Choroid plexus epithelial cell (primary cell): ENCODE data around the gene UBIAD1.
A peak's percentile ranks its signal among the peaks of the same experiment; 100 is the strongest.

Experiments used
- DNase-seq: peaks from one replicate; pipeline ENCODE4 v3.0.0-alpha.2; 2010; ENCODE audit warnings: low read depth
- H3K4me3 ChIP-seq: 2 replicates; pipeline ENCODE4 v1.5.1; 2011; ENCODE audit warnings: low read depth, mild to moderate bottlenecking, control low read depth, low read length, moderate library complexity
- CTCF ChIP-seq: conservative IDR thresholded peaks from 2 replicates; pipeline ENCODE4 v1.5.1; 2011; ENCODE audit warnings: low read depth, mild to moderate bottlenecking, control low read depth, inconsistent platforms, low read length, moderate library complexity

Gene UBIAD1

GRCh38 chr1:11331945-11332546 is 59.0 kb downstream of the UBIAD1 start:
- no peak for TF ChIP-seq CTCF
- DNase-seq = no peak
- H3K4me3 ChIP-seq = no peak overlapping the region

- DNase-seq = no peak
- H3K4me3 ChIP-seq = no peak overlapping the region
- TF ChIP-seq CTCF = no peak
These were observed 60.6 kb downstream of the UBIAD1 start for GRCh38 chr1:11333631-11334030.

- no peak for DNase-seq
- no peak for TF ChIP-seq CTCF
These were observed 61.3 kb downstream of the UBIAD1 start for GRCh38 chr1:11334261-11334804.

GRCh38 chr1:11334821-11335220 is 61.8 kb downstream of the UBIAD1 start:
- no peak for DNase-seq
- no peak for TF ChIP-seq CTCF
- H3K4me3 ChIP-seq = no peak overlapping the region

More at GRCh38 chr1:11334261-11334804, 61.3 kb downstream of the UBIAD1 start:
- no peak overlapping the region for H3K4me3 ChIP-seq

GRCh38 chr1:11335417-11336056 is 62.5 kb downstream of the UBIAD1 start:
- DNase-seq = no peak
- H3K4me3 ChIP-seq = no peak overlapping the region
- TF ChIP-seq CTCF = no peak

DNA sequence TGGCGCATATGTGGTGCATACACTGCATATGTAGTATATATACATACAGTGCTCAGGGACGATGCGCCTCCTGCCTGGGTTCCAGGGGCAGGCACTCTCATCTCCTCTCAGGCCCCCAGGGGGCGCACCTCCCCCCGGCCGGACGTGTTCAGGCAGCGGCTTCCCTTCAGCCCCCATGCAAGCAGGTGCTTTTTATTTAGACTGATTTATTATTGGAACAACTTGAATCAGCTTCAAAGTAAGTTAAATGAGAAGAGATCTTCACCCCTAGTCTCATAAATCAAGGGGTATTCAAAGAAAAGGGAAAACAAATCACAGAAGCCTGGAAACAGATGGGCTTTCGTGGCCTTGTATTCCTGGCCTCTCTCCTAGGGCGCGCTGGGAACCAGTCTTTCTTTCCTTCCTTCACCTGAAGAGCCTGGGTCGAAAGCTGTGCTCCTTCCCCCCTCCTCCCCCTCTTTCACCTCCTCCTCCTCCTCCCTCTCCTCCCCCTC is 64.6 kb downstream of the UBIAD1 start:
- peak; percentile 43 for DNase-seq
- H3K4me3 ChIP-seq = no peak overlapping the region

More for the DNA sequence above, 64.6 kb downstream of the UBIAD1 start:
- TF ChIP-seq CTCF = peak; percentile 91
